ENCODE data around the gene SPRY2.

- TF ChIP-seq CTCF (IDR thresholded peaks at IDR 0.05) (no peak), POLR2AphosphoS5 (IDR thresholded peaks at IDR 0.05) (no peak)
Observed at GRCh38 chr13:80303225-80303811, 37.6 kb downstream of the SPRY2 start.

All from stomach (tissue), 4 donors.